Duodenal mucosa (tissue), 2 donors: ENCODE results near the gene ISG20L2.

Experiments used
- H3K27ac ChIP-seq: one replicate; pipeline ENCODE4 v1.7.0; 2013; ENCODE audit warnings: low read depth, low read length
- H3K27me3 ChIP-seq, 2 donors: one replicate each; pipeline ENCODE4 v1.7.0; 2013; ENCODE audit warnings: low read length in 2 of 2, control low read depth in 1 of 2; ENCODE audit not compliant: insufficient read depth in 2 of 2, control insufficient read depth in 1 of 2
- H3K36me3 ChIP-seq, 2 donors: one replicate each; pipeline ENCODE4 v1.7.0; 2013; ENCODE audit warnings: low read length in 2 of 2, control low read depth in 1 of 2; ENCODE audit not compliant: insufficient read depth in 2 of 2, control insufficient read depth in 1 of 2
- H3K4me1 ChIP-seq, 2 donors: one replicate each; pipeline ENCODE4 v1.7.0; 2013; ENCODE audit warnings: low read length in 2 of 2, control low read depth in 1 of 2; ENCODE audit not compliant: insufficient read depth in 2 of 2, control insufficient read depth in 1 of 2
- H3K4me3 ChIP-seq, 2 donors: one replicate each; pipeline ENCODE4 v1.7.0; 2013; ENCODE audit warnings: low read length in 2 of 2, low read depth in 1 of 2
- H3K9ac ChIP-seq, 2 donors: one replicate each; pipeline ENCODE4 v1.7.0; 2013; ENCODE audit warnings: low read length in 2 of 2, low read depth in 1 of 2
- H3K9me3 ChIP-seq, 2 donors: one replicate each; pipeline ENCODE4 v1.7.0; 2013; ENCODE audit warnings: low read length in 2 of 2, control low read depth in 1 of 2; ENCODE audit not compliant: control insufficient read depth in 1 of 2

ISG20L2 gene

DNA sequence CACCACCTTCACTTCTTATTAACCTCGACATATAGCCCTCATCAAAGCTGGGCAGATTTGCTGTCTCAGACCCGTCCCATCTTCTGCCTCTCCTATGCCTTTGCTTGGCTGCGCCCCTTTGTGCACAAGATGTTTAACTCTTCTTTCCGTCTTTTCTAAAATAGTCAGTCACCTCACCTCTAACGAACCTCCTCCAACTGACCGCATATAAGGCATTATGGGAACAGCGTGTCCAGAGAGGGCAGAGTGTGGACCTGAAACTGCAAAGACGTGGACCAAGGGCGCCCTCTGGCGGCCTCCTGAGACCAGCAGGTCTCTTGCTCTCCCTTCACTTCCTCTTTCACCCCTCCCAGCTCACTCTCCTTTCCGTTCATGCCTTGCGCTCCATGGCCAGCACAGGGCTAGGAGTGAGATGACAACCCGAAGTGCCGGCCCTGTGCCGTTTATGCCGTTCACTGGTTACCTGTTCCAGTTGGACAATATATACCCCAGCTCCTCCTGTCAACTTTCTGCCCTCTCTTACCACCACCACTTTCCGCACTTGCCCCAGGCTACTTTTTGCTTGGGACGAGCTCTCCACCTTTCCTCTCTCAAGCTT lies 2.8 kb downstream of the ISG20L2 start:
- H3K9ac ChIP-seq: peak overlapping the region; percentile 48 to 87
- H3K36me3 ChIP-seq: peaks cover 23 to 38% of the 10 kb centered on the region in 2 donors
- H3K27ac ChIP-seq: no peak overlapping the region
- H3K9me3 ChIP-seq: no peaks in the 10 kb centered on the region
- H3K4me3 ChIP-seq: peak overlapping the region; percentile 90 to 100
- H3K4me1 ChIP-seq: peaks cover 41 to 44% of the 10 kb centered on the region in 2 donors
- no peaks in the 10 kb centered on the region for H3K27me3 ChIP-seq

DNA sequence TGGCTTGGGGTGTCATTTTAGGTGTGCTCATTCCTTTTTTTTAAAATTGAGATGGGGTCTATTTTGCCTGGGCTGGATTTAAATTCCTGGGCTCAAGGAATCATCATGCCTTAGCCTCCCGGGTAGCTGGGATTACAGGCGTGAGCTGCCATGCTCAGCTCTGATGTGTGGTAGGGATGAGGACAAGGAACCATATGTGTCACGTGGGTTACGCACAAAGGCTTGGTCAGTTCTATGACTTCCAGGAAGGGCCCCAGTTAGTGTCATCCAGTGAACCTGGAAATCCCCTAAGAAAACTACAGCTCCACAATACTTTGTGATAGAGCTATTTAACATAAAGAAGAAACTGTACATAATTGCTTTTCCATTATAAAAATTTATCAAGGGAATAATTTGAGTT lies 7.0 kb downstream of the ISG20L2 start:
- Histone ChIP-seq H3K4me3 (no peak overlapping the region), H3K4me1 (peaks cover 16 to 21% of the 10 kb centered on the region in 2 donors), H3K9ac (no peak overlapping the region), H3K36me3 (peaks cover 23 to 40% of the 10 kb centered on the region in 2 donors), H3K27ac (no peak overlapping the region), H3K27me3 (no peaks in the 10 kb centered on the region), H3K9me3 (no peaks in the 10 kb centered on the region)

DNA sequence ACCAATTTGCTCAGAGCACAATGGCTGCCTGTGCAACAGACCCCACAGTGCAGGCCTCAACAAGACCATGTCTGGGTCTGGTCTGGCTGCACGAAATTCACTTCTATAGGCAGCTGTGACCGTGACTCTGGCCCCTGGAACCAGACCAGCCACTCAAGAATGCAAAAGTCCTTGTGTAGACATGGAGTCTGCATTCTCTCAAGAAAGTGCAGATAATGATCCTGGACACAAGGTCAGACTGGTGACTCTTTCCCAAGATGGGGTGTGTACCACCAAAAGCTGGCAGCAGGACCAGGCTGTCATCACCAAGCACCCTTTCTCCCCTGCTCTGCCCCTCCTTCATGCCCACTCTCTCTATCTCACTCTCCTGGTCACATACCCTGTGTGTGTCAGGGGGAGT lies 7.4 kb downstream of the ISG20L2 start:
- Histone ChIP-seq H3K27me3 (no peaks in the 10 kb centered on the region), H3K9me3 (no peaks in the 10 kb centered on the region), H3K27ac (no peak overlapping the region), H3K4me3 (no peak overlapping the region), H3K9ac (no peak overlapping the region), H3K36me3 (peaks cover 23 to 40% of the 10 kb centered on the region in 2 donors), H3K4me1 (peaks cover 12 to 17% of the 10 kb centered on the region in 2 donors)

GRCh38 chr1:156717351-156717750 lies 11.2 kb downstream of the ISG20L2 start:
- Histone ChIP-seq H3K27me3 (no peaks in the 10 kb centered on the region), H3K9ac (no peak overlapping the region), H3K36me3 (peaks cover 3 to 16% of the 10 kb centered on the region in 2 donors), H3K4me1 (no peaks in the 10 kb centered on the region), H3K4me3 (no peak overlapping the region), H3K27ac (no peak overlapping the region), H3K9me3 (no peaks in the 10 kb centered on the region)

GRCh38 chr1:156714830-156715229 lies 13.7 kb downstream of the ISG20L2 start:
- no peaks in the 10 kb centered on the region for H3K27me3 ChIP-seq
- H3K36me3 ChIP-seq: no peaks in the 10 kb centered on the region
- H3K4me3 ChIP-seq: no peak overlapping the region
- H3K9me3 ChIP-seq: no peaks in the 10 kb centered on the region
- no peak overlapping the region for H3K9ac ChIP-seq
- no peak overlapping the region for H3K27ac ChIP-seq
- H3K4me1 ChIP-seq: peaks cover 0 to 8% of the 10 kb centered on the region in 2 donors

DNA sequence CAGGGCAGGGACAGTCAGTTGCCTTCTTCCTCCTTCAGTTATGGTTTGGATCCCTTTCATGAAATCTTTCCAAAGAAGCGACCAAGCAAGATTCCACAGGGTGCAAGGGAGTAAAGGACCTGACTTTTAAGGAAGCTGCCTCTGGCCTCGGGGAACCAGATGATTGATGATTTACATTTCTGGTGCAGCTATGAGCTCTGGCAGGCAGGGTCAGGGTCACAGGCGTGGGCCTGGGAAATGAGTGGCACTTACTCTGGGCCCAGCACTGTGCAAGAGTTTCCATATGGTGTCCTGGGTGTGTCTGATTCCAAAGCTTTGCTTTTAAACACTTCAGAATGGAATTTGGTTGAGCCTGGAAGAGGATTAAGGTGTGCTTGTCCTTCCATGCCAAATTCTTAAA lies 15.9 kb downstream of the ISG20L2 start:
- Histone ChIP-seq H3K4me3 (no peak overlapping the region), H3K4me1 (peaks cover 5 to 13% of the 10 kb centered on the region in 2 donors), H3K27ac (no peak overlapping the region), H3K9ac (no peak overlapping the region), H3K9me3 (no peaks in the 10 kb centered on the region), H3K27me3 (no peaks in the 10 kb centered on the region), H3K36me3 (no peaks in the 10 kb centered on the region)

DNA sequence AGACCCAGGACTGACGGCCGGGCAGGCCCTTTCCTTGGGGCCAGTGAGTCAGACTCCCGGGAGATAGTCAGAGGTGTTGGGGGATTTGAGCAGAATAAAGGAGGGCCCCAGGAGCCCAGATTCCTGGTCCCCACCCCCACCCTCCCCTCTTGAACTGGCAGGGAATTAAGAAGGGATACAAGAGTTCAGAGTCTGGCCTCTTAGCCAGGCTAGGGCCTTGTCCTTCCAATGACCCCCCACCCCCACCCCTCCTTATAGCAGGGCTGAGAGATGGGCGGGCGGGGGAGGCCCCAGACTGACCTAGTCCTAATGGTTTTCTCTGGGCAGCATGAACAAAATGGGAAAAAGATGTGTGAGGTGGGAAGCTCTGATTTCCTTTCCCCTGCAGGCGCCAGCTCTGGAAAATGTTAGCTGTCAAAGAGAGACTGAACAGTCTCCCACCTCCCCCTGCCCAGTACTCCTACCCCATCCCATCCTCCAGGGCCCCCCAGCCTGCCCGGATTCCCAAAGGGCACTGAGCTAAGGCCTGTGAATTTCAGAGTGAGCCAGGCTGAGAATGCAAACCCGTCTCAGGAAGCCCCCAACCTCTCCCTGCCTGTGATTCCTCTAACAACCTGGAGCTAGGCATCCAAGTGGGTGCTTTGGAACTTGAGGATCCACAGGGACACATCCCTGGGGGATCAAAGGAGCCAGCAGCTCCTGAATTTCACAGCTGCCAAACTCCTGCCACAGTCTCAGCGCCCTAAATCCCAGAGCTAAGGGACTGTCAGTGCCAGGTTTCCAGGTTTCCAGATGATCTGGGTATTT lies 17.4 kb downstream of the ISG20L2 start:
- H3K27me3 ChIP-seq: no peaks in the 10 kb centered on the region
- no peak overlapping the region for H3K27ac ChIP-seq
- H3K4me3 ChIP-seq: no peak overlapping the region
- H3K36me3 ChIP-seq: no peaks in the 10 kb centered on the region
- peaks cover 13 to 21% of the 10 kb centered on the region in 2 donors for H3K4me1 ChIP-seq
- H3K9me3 ChIP-seq: no peaks in the 10 kb centered on the region
- no peak overlapping the region for H3K9ac ChIP-seq

DNA sequence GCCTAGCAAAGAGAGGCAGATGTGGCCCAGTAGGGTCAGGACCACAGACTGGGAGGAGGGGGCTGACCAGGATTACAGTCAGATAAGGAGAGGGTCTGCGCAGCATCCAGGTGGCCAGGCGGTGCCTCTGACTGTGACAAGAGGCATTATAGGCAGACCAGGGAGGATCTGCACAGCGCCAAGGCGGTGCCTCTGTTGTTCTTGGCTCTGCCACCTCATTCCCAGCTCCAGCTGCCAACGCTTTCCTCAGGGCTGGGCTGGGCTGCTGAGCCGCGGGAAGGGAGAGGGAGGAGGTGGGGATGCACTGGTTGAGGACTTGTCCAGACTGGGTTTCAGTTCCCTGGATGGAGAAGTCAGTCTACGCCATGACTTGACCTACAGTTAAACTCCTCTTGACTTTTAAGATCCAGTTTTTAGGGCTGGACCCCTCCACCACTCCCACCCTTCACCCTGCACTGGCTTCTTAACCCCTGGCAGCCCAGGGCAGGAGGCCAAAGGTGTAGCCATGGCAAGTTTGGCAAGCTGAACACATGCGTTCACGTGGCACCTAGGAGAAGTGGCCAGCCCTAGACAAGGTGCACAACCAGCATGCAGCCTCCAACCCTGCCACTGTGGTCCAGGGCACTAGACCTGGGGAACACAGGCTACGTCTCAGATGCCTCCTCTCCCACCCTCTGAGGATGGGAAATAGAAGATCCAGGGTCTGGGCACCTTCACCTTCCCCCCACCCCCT lies 18.6 kb downstream of the ISG20L2 start:
- peaks cover 5 to 10% of the 10 kb centered on the region in 2 donors for H3K27me3 ChIP-seq
- H3K4me3 ChIP-seq: no peak overlapping the region
- no peaks in the 10 kb centered on the region for H3K36me3 ChIP-seq
- H3K27ac ChIP-seq: no peak overlapping the region
- no peaks in the 10 kb centered on the region for H3K9me3 ChIP-seq
- peaks cover 26 to 34% of the 10 kb centered on the region in 2 donors for H3K4me1 ChIP-seq
- no peak overlapping the region for H3K9ac ChIP-seq

GRCh38 chr1:156709031-156709430 lies 19.5 kb downstream of the ISG20L2 start:
- Histone ChIP-seq H3K36me3 (no peaks in the 10 kb centered on the region), H3K27me3 (peaks cover 14 to 18% of the 10 kb centered on the region in 2 donors), H3K9ac (no peak overlapping the region), H3K4me1 (peaks cover 30 to 42% of the 10 kb centered on the region in 2 donors), H3K4me3 (no peak overlapping the region), H3K9me3 (no peaks in the 10 kb centered on the region), H3K27ac (no peak overlapping the region)

- Histone ChIP-seq H3K4me1 (peaks cover 30 to 42% of the 10 kb centered on the region in 2 donors), H3K9ac (no peak overlapping the region), H3K9me3 (no peaks in the 10 kb centered on the region), H3K27me3 (peaks cover 22 to 26% of the 10 kb centered on the region in 2 donors), H3K4me3 (no peak overlapping the region), H3K36me3 (no peaks in the 10 kb centered on the region), H3K27ac (no peak overlapping the region)
Observed at GRCh38 chr1:156708218-156708661, 20.3 kb downstream of the ISG20L2 start.
